NT2/D1 (cell line): ENCODE data around the gene TMCC2.

Experiments used
- SUZ12 ChIP-seq: IDR thresholded peaks from 2 replicates; pipeline ENCODE4 v1.6.1; 2011; ENCODE audit not compliant: insufficient read length, insufficient read depth; ENCODE audit errors: extremely low read depth
- YY1 ChIP-seq: IDR thresholded peaks from 2 replicates; pipeline ENCODE4 v1.6.1; 2011; ENCODE audit not compliant: insufficient read length, insufficient read depth
- ZNF274 ChIP-seq: IDR thresholded peaks from 2 replicates; pipeline ENCODE4 v1.6.1; 2011; ENCODE audit warnings: mild to moderate bottlenecking, low read depth, low read length

GRCh38 chr1:205266611-205267305, 39.0 kb downstream of the TMCC2 start:
- no peak for TF ChIP-seq ZNF274
- no peak for TF ChIP-seq YY1
- TF ChIP-seq SUZ12 = no peak
